Activated CD8-positive, alpha-beta memory T cell treated with anti-CD3 and anti-CD28 coated beads for 48 hours (primary cell): Measurements from ENCODE around the gene TEKTIP1.
"Not testable (repeated sequence)": the region's sequence is repeated elsewhere in the genome, so short reads cannot be mapped to it uniquely, and the experiment has no call there.

Experiments
- DNase-seq, 3 experiments: peaks; one replicate each; pipeline ENCODE4 v3.0.0-alpha.2; 2020; ENCODE audit warnings: low read depth in 2 of 3, low spot score in 2 of 3

Gene TEKTIP1

DNA sequence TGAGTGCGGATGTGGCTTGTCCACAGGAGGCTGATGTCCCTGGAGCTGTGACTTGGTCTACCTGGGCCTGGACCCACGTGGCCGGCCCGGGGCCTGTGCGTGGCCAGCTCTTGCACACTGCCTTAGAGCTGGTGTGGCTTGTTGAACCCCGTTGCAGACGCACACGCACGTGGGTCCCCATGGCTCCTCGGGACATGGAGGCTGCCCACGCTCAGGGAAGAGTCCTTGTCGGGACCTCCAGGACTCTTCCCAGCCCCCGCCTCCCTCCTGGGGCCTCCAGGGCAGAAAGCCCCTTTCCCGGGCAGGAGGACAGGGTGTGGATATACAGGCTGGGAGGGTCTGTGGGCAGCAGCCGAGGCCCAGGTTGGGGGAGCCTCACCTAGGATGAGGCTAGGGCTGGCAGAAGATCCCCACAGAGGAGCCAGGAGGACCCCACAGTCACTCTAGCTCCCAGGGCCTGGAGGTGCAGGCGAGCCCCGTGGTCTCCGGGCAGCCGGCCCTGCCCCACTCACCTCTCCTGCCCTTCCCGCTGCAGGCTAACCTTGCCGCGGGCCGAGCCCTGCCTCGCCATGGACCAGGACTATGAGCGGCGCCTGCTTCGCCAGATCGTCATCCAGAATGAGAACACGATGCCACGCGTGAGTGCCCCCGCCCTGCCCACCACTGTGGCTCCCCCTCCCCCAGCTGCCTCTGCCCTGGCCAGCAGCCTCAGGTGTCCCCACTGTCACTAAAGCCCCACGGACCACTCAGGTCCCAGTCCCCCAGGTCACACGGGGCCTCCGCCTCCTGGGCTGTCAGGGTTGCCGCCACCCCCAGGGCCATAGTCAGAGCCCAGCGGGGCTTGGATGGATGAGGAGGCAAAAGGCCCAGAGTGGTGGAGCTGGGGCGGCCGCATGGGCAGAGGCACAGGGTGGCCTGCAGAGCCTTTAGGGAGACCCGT, 16.3 kb upstream of the TEKTIP1 start:
- DNase-seq = no peak

DNA sequence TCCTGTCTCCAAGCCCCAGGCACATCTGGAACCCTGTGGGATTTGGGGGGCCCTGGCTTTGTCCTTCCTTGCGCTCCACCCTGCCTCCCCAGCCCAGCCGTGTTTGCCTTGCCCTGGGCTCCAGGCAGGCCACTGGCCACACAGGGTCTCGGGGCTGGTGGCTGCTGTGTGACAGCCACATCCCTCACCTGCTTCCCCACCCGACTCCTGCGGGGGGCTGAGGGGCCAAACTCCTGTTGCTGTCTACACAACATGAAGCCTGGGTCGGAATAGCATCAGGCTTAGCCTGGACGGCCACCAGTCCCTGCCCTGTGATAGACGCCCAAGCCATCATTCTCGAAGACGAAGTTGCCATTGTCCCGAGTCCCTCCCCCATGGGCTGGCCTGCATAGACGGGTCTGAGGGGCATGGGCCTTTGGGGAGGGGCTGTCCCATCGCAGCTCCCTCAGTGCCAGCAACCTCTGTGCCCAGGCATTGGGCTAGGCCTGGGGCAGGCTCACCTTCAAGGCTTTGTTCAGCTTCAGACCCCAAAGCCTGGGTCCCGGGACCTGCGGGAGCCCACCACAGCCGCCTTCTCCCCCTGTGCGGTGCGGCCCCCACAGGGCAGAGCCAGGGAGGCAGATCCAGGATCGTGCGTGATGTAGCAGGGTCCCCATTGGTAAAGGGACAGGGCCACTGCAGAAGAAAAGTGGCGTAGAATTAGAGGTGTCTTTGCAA, 15.5 kb upstream of the TEKTIP1 start:
- DNase-seq = no peak

DNA sequence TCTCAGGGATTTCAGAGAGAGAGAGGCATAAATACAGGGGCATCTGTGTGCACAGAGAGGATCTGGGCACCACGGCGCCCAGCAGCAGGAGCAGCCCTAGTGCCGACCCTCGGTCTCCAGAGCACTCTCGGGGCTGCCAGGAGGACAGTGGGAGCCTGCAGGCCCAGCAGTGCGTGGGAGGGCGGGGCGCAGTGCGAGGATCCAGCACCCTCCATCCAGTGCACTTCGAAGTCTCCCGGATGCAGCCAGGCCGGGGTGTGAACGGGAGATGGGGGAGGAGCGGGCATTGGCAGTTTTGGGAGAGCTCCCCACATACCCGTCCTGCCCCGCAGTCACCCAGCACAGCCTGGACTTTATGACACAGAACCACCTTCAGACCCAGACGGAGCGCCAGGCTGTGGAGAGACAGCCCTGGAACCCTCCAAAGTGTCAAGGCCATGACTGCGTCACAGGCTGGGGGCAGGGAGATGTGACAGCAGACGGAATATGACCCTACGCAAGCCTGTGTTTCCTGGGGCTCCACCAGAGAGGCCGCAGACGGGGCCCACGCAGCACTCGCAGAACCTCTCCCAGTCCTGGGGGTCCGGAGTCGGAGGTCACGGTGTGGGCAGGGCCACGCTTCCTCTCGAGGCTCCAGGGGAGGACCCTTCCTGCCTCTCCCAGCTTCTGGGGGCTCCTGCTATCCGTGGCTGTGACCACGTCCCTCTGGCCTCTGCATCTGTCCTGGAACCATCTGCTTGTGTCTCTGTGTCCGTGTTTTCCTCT, 14.7 kb upstream of the TEKTIP1 start:
- no peak for DNase-seq

DNA sequence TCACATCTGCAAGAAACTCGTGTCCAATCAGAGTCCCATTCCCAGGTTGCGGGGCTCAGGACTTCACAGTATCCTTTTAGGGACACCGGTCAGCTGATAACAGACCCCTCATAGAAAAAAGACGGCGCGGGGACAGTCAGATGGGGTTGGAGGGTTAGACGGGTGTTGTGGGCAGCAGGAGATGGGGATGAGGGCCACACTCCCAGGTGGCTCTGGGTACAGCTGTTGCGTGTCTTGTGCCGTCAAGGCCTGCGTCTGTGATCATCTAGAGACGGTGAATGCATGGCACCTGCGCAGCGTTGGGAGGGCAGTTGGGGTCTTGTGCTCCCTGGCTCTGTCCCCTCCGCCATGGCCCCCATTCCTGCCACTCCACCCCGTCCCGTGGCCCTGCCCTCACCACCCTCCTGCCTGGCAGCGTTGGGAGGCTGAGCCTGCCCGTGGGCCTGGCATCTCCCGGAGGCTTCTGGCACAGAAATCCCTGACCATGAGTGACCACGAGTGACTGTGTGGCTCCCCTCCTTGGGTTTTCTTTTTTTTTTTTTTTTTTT, 14.0 kb upstream of the TEKTIP1 start:
- no peak for DNase-seq

DNA sequence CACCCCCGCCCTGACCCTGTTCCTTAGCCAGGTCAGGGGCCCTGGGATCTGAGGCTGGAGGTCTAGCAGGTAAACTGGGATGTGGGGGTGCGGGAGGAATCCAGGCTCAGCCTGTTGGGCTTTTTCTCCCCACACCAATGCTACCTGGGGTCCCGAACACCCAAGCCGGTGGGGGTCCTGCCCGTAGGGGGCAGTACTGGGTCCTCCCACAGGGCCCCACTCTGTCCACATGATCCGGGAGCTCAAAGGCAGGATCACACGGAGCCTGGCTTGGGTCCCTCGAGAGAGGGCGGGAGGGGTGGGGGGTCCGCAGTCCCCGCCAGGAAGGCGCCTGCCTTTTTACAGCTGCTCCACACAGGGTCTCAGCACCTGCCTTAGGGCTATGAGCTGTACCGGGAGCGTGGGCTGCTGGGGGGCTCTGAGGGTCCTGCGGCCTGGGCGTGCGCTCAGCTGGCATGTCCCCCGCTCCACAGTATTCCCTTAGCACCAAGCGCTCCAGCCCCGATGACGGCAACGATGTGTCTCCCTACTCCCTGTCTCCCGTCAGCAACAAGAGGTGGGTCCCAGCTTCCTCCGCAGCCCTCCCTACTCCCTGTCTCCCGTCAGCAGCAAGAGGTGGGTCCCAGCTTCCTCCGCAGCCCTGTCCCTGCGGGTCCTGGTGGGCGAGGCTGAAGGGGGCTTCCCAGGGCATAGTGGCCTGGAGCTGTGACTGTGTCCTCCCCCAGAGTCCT, 12.3 kb upstream of the TEKTIP1 start:
- no peak for DNase-seq

DNA sequence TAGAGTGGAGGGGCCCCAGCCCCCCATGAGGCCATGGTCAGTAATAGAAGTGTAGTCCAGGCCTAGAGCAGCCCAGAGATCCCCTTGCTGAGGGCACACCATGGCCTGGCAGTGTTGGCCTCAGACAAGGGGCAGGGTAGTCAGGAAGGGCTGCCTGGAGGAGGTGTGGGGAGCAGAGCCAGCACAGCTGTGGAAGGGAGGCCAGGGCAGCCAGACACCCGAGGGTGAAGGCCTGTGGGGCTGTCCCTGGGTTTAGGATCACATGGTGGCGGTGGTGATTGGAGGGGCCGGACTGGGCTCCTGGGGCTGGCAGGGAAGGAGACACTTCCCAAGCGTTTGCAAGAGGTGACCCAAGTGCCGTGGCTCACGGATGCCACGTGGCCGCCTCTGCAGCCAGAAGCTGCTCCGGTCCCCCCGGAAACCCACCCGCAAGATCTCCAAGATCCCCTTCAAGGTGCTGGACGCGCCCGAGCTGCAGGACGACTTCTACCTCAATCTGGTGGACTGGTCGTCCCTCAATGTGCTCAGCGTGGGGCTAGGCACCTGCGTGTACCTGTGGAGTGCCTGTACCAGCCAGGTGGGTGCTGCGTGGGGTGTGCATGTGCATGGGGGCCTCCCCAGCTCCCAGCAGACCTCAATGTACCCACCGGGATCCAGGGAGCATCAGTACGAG, 11.6 kb upstream of the TEKTIP1 start:
- no peak for DNase-seq

DNA sequence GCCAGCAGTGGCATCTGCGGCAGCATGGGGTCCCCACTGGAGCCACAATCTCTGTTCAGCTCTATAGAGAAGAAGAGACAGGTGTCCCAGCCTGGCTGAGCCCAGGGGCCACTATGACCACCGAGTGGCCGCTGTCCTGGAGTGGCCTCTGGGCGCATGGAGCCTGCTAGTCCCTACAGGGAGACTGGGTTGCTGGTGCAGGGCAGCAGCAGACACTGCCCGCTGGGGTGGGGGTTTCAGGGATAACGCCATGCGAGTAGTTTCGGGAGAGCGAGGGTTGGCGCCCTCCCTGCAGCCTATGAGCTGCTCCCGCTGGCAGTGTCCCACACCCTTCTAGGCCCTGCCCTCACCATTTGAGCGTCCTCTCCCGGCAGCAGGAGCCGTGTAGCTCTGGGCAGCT, 10.9 kb upstream of the TEKTIP1 start:
- no peak for DNase-seq

DNA sequence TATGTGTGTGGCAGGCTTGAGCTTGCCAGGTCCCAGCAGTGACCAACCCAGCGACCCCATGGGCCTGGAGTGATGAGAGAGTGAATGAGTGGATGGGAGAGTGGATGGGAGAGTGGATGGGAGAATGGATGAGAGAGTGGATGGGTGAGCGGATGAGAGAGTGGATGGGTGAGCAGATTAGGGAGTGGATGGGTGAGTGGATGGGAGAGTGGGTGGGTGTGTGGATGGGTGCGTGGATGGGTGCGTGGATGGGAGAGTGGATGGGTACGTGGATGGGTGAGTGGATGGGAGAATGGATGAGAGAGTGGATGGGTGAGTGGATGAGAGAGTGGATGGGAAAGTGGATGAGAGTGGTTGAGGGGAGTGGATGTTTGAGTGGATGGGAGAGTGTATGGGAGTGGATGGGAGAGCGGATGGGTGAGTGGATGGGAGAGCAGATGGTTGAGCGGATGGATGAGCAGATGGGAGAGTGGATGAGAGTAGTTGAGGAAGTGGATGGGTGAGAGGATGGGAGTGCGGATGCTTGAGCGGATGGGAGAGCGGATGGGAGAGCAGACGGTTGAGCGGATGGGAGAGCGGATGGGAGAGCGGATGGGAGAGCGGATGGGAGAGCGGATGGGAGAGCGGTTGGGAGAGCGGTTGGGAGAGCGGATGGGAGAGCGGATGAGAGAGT, 10.3 kb upstream of the TEKTIP1 start:
- DNase-seq = no peak

DNA sequence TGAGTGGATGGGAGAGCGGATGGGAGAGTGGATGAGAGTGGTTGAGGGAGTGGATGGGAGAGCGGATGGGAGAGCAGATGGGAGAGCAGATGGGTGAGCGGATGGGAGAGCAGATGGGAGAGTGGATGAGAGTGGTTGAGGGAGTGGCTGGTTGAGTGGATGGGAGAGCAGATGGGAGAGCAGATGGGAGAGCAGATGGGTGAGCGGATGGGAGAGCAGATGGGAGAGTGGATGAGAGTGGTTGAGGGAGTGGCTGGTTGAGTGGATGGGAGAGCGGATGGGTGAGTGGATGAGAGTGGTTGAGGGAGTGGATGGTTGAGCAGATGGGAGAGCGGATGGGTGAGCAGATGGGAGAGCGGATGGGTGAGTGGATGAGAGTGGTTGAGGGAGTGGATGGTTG, 9.7 kb upstream of the TEKTIP1 start:
- DNase-seq = not testable (repeated sequence)

DNA sequence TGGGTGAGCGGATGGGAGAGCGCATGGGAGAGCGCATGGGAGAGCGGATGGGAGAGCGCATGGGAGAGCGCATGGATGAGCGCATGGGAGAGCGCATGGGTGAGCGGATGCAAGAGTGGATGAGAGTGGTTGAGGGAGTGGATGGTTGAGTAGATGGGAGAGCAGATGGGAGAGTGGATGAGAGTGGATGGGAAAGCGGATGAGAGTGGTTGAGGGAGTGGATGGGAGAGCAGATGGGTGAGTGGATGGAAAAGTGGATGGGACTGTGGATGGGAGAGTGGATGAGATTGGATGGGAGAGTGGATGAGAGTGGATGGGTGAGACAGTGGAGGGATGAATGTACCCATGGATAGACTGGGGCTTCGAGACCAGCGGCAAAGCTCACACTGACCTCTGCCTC, 8.6 kb upstream of the TEKTIP1 start:
- DNase-seq = no peak

DNA sequence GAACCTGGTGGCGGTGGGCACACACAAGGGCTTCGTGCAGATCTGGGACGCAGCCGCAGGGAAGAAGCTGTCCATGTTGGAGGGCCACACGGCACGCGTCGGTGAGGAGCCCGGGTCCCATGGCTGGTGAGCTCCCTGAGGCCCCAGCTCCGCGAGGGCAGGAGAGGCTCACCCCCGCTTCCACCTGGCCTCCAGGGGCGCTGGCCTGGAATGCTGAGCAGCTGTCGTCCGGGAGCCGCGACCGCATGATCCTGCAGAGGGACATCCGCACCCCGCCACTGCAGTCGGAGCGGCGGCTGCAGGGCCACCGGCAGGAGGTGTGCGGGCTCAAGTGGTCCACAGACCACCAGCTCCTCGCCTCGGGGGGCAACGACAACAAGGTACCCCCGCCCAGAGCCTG, 7.3 kb upstream of the TEKTIP1 start:
- DNase-seq = no peak

DNA sequence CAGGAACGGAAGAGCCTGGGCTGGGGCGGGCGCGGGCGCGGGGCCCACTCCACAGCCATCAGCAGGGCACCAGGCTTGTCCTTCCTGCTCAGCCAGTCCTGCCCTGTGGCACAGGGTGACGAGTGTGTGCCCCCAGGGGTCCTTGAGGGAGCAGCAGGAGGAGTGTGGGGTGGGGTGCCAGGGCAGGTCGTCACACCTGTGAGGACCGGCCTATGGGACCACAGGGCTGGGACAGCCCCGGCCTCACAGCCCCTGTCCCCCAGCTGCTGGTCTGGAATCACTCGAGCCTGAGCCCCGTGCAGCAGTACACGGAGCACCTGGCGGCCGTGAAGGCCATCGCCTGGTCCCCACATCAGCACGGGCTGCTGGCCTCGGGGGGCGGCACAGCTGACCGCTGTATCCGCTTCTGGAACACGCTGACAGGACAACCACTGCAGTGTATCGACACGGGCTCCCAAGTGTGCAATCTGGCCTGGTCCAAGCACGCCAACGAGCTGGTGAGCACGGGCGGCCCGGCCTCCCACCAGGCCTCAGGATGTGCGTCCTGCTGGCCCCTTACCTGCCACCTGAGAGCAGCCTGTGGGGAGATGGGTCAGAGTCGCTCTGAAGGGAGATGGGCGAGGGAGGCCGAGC, 6.7 kb upstream of the TEKTIP1 start:
- no peak for DNase-seq

DNA sequence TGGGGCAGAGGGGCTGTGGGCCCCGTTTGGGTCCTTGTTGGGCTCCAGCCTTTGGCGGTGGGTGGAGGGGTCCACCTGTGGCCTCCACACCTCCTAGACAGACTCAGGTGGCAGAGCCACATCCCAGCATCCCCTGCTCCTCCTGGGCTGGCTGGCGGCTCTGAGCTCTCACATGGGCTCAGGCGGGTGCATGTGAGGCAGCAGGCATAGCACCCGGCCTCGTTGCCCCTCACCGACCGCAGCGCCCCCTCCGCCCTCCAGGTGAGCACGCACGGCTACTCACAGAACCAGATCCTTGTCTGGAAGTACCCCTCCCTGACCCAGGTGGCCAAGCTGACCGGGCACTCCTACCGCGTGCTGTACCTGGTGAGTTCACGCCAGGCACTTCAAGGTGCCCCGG, 5.9 kb upstream of the TEKTIP1 start:
- DNase-seq = no peak

DNA sequence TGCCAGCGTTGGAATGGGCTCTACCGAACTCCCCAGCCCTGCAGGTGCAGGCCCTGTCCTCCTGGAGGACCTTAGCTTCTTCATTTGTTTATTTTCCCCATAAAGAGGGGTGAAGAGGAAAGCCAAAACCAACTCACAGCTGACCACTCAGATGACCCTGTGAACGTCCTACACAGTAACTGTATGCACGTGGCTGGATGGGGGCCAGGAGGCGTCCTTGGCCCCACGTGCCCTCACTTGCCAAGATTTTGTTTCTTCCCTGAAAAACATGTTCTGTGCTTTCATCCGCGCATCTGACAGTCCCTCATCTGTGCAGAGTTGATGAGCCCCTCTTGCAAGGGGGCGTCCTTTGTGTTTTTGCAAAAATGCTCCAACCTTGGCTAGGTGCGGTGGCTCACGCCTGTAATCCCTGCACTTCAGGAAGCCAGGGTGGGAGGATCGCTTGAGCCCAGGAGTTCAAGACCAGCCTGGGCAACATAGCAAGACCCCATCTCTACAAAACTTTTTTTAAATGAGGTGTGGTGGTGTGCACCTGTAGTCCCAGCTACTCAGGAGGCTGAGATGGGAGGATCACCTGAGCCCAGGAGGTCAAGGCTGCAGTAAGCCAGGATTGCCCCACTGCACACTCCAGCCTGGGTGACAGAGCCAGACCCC, 5.3 kb upstream of the TEKTIP1 start:
- DNase-seq = no peak

DNA sequence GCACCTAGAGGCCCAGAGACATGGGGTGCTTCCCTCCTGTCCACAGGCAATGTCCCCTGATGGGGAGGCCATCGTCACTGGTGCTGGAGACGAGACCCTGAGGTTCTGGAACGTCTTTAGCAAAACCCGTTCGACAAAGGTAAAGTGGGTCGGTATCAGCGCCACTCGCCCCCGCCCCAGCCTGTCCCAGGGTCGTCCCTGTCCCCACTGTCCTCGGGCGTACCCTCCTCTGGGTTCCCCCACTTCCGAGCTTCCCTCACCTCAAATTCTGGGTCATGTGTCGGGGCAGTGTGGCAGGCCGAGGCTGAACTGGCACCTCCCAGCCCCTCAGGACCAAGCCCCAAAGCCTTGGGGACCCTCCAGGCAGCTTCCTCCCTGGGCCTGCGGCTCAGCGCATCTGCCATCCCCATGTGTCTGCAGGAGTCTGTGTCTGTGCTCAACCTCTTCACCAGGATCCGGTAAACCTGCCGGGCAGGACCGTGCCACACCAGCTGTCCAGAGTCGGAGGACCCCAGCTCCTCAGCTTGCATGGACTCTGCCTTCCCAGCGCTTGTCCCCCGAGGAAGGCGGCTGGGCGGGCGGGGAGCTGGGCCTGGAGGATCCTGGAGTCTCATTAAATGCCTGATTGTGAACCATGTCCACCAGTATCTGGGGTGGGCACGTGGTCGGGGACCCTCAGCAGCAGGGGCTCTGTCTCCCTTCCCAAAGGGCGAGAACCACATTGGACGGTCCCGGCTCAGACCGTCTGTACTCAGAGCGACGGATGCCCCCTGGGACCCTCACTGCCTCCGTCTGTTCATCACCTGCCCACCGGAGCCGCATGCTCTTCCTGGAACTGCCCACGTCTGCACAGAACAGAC, 4.4 kb upstream of the TEKTIP1 start:
- DNase-seq = no peak

DNA sequence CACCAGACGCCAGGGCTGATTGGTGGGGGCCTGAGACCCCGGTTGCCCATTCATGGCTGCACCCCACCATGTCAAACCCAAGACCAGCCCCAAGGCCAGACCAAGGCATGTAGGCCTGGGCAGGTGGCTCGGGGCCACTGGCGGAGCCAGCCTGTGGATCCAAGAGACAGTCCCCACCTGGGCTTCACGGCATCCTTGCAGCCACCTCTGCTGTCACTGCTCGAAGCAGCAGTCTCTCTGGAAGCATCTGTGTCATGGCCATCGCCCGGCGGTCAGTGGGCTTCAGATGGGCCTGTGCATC, 3.8 kb upstream of the TEKTIP1 start:
- no peak for DNase-seq

DNA sequence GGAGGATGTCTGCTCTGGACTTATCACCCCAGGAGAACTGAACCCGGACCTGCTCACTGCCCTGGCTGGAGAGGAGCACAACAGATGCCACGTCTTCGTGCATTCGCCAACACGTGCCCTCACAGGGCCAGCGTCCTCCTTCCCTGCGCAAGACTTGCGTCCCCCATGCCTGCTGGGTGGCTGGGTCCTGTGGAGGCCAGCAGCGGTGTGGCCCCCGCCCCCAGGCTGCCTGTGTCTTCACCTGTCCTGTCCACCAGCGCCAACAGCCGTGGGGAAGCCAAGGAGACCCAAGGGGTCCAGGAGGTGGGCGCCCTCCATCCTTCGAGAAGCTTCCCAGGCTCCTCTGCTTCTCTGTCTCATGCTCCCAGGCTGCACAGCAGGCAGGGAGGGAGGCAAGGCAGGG, 3.4 kb upstream of the TEKTIP1 start:
- no peak for DNase-seq

DNA sequence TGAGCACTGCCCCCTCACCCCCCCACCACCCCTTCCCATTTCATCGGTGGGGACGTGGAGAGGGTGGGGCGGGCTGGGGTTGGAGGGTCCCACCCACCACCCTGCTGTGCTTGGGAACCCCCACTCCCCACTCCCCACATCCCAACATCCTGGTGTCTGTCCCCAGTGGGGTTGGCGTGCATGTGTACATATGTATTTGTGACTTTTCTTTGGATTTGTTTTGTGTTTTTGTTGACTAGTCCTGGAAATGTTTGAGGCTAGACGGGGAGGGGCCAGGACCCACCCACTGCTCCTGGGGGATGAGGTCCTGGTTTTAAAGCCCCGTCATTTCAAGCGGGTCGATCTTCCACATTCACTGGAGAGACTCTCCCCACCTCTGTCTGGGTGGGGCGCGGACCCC, 3.0 kb upstream of the TEKTIP1 start:
- DNase-seq = no peak
